ENCODE data around the gene SLC9C1. TPM values are rescaled to one million over a fixed set of nuclear protein-coding genes. Genes with fewer than 3 reads are reported as not detected.

The SLC9C1 gene
- total RNA-seq, 4 donors from 2014 or later: not detected

- TF ChIP-seq POLR2A (IDR thresholded peaks at IDR 0.05) (no peak), CTCF (IDR thresholded peaks at IDR 0.05) (no peak), EP300 (IDR thresholded peaks at IDR 0.05; ENCODE audit: low read depth) (no peak), POLR2AphosphoS5 (IDR thresholded peaks at IDR 0.05) (no peak)
These were observed 178.8 kb downstream of the SLC9C1 start for GRCh38 chr3:112115161-112115739.

GRCh38 chr3:112114576-112115160, 179.3 kb downstream of the SLC9C1 start:
- DNase-seq: no peak
- in situ Hi-C loops (cut with MboI; ENCODE audit: low pct_ligation_motif_present in 1 of 4, low pct_unique_long_range_greater_than_20kb in 1 of 4, low sequenced_read_pairs in 3 of 4) (loop anchor here in 2 of 4 donors (25.0 kb wide), 3 partner anchors 173 to 873 kb away; partner anchors contain the start of genes CD200R1 (in 1 of the 2), GTPBP8 (in 1 of the 2) and SLC9C1 (in 1 of the 2)), intact Hi-C loops (cut with DNase I; ENCODE audit: low total_unique reads) (no loop called here)
- 70 to 82% methylated on average over 2 to 6 of the region's 6 CpGs for WGBS, 2 donors (ENCODE audit: low coverage in 1 of 2)
- H3K4me3 ChIP-seq: no peak overlapping the region
- no peaks in the 10 kb centered on the region for H3K27me3 ChIP-seq
- H3K4me1 ChIP-seq: peaks cover 0 to under 1% (median 0%) of the 10 kb centered on the region in 4 donors
- TF ChIP-seq CTCF (IDR thresholded peaks at IDR 0.05) (no peak), POLR2AphosphoS5 (IDR thresholded peaks at IDR 0.05) (no peak), EP300 (IDR thresholded peaks at IDR 0.05; ENCODE audit: low read depth) (no peak), POLR2A (IDR thresholded peaks at IDR 0.05) (no peak)
- no peaks in the 10 kb centered on the region for H3K9me3 ChIP-seq
- H3K36me3 ChIP-seq: no peaks in the 10 kb centered on the region
- no peak overlapping the region for H3K27ac ChIP-seq

More at GRCh38 chr3:112115161-112115739, 178.8 kb downstream of the SLC9C1 start:
- no peaks in the 10 kb centered on the region for H3K36me3 ChIP-seq
- no peak overlapping the region for H3K27ac ChIP-seq
- H3K27me3 ChIP-seq: no peaks in the 10 kb centered on the region
- intact Hi-C loops (cut with DNase I; ENCODE audit: low total_unique reads): no loop called here
- no peaks in the 10 kb centered on the region for H3K4me1 ChIP-seq
- 82 to 95% methylated on average over 3 to 6 of the region's 6 CpGs for WGBS, 2 donors (ENCODE audit: low coverage in 1 of 2)
- in situ Hi-C loops (cut with MboI; ENCODE audit: low pct_ligation_motif_present in 1 of 4, low pct_unique_long_range_greater_than_20kb in 1 of 4, low sequenced_read_pairs in 3 of 4): loop anchor here in 2 of 4 donors (25.0 kb wide), 3 partner anchors 172 to 872 kb away; partner anchors contain the start of genes CD200R1 (in 1 of the 2), GTPBP8 (in 1 of the 2) and SLC9C1 (in 1 of the 2)
- no peak for DNase-seq
- H3K4me3 ChIP-seq: no peak overlapping the region
- H3K9me3 ChIP-seq: no peaks in the 10 kb centered on the region

- peak; percentile 60 for DNase-seq
- Histone ChIP-seq H3K27me3 (no peaks in the 10 kb centered on the region), H3K4me3 (no peak overlapping the region), H3K9me3 (no peaks in the 10 kb centered on the region), H3K27ac (no peak overlapping the region), H3K36me3 (no peaks in the 10 kb centered on the region), H3K4me1 (peaks cover 0 to 8% (median 1%) of the 10 kb centered on the region in 4 donors)
- in situ Hi-C loops (cut with MboI; ENCODE audit: low pct_ligation_motif_present in 1 of 4, low pct_unique_long_range_greater_than_20kb in 1 of 4, low sequenced_read_pairs in 3 of 4) (loop anchor here in 2 of 4 donors (25.0 kb wide), 3 partner anchors 175 to 875 kb away; partner anchors contain the start of genes CD200R1 (in 1 of the 2), GTPBP8 (in 1 of the 2) and SLC9C1 (in 1 of the 2)), intact Hi-C loops (cut with DNase I; ENCODE audit: low total_unique reads) (no loop called here)
- 16% methylated on average over 3 of the region's 3 CpGs; no CpG with 5 or more reads in 1 of the 2 donors for WGBS, 2 donors (ENCODE audit: low coverage in 1 of 2)
- no peak for TF ChIP-seq POLR2AphosphoS5 (IDR thresholded peaks at IDR 0.05)
- peak; percentile 54 to 65 (median 64) for TF ChIP-seq CTCF (IDR thresholded peaks at IDR 0.05)
- no peak for TF ChIP-seq POLR2A (IDR thresholded peaks at IDR 0.05)
- no peak for TF ChIP-seq EP300 (IDR thresholded peaks at IDR 0.05; ENCODE audit: low read depth)
These were observed 182.1 kb downstream of the SLC9C1 start for GRCh38 chr3:112111785-112112402.

- H3K27me3 ChIP-seq: no peaks in the 10 kb centered on the region
- WGBS, 2 donors (ENCODE audit: low coverage in 1 of 2): 47 to 83% methylated on average over 1 to 5 of the region's 5 CpGs
- intact Hi-C loops (cut with DNase I; ENCODE audit: low total_unique reads) (no loop called here), in situ Hi-C loops (cut with MboI; ENCODE audit: low pct_ligation_motif_present in 1 of 4, low pct_unique_long_range_greater_than_20kb in 1 of 4, low sequenced_read_pairs in 3 of 4) (loop anchor here in 2 of 4 donors (25.0 kb wide), 3 partner anchors 178 to 878 kb away; partner anchors contain the start of genes CD200R1 (in 1 of the 2), GTPBP8 (in 1 of the 2) and SLC9C1 (in 1 of the 2))
- no peak overlapping the region for H3K4me3 ChIP-seq
- no peak for DNase-seq
- TF ChIP-seq POLR2A (IDR thresholded peaks at IDR 0.05): no peak
- TF ChIP-seq EP300 (IDR thresholded peaks at IDR 0.05; ENCODE audit: low read depth): no peak
- TF ChIP-seq POLR2AphosphoS5 (IDR thresholded peaks at IDR 0.05): no peak
- no peak for TF ChIP-seq CTCF (IDR thresholded peaks at IDR 0.05)
- peaks cover 0 to 8% (median 1%) of the 10 kb centered on the region in 4 donors for H3K4me1 ChIP-seq
- H3K36me3 ChIP-seq: no peaks in the 10 kb centered on the region
- H3K9me3 ChIP-seq: no peaks in the 10 kb centered on the region
- H3K27ac ChIP-seq: no peak overlapping the region
These were observed 184.7 kb downstream of the SLC9C1 start for GRCh38 chr3:112109322-112109721.
